ENCODE results near the gene PSMD14. TPM values are rescaled to one million over a fixed set of nuclear protein-coding genes. Genes with fewer than 3 reads are reported as not detected.
"Not testable (repeated sequence)": the region's sequence is repeated elsewhere in the genome, so short reads cannot be mapped to it uniquely, and the experiment has no call there.

PSMD14 gene
- polyA plus RNA-seq, 1 donor from 2014 or later = 136 TPM

GRCh38 chr2:161337247-161337646, 29.0 kb downstream of the PSMD14 start:
- Histone ChIP-seq H3K9ac (ENCODE audit: low read length) (no peak overlapping the region), H4K20me1 (ENCODE audit: insufficient read depth) (no peaks in the 10 kb centered on the region), H3K79me2 (replicated peaks; ENCODE audit: insufficient read depth, low read length) (peaks cover 5% of the 10 kb centered on the region), H3K36me3 (ENCODE audit: insufficient read depth, low read length) (no peaks in the 10 kb centered on the region), H2AFZ (ENCODE audit: low read depth, low read length) (no peak overlapping the region), H3K27me3 (ENCODE audit: insufficient read depth, low read depth, low read length) (no peaks in the 10 kb centered on the region), H3F3A (ENCODE audit: insufficient read depth, low read length, poor library complexity, severe bottlenecking) (no peaks in the 10 kb centered on the region), H3K4me2 (ENCODE audit: low read length) (no peak overlapping the region), H3K4me3 (ENCODE audit: low read length) (no peak overlapping the region), H3K27ac (ENCODE audit: low read length) (no peak overlapping the region), H3K9me2 (ENCODE audit: insufficient read depth, low read length) (no peaks in the 10 kb centered on the region), H3K9me3 (ENCODE audit: low read length) (no peaks in the 10 kb centered on the region)
- no peak for TF ChIP-seq POLR2AphosphoS5 (IDR thresholded peaks at IDR 0.05)
- TF ChIP-seq RAD21 (conservative IDR thresholded peaks at IDR 0.05) = no peak
- no peak for TF ChIP-seq EP300 (conservative IDR thresholded peaks at IDR 0.05; ENCODE audit: poor library complexity, severe bottlenecking)
- no peak for TF ChIP-seq MXI1 (conservative IDR thresholded peaks at IDR 0.05; ENCODE audit: poor library complexity, severe bottlenecking)
- TF ChIP-seq TAF1 (IDR thresholded peaks at IDR 0.05; ENCODE audit: low read depth) = no peak
- no peak for TF ChIP-seq EZH2 (IDR thresholded peaks at IDR 0.05; ENCODE audit: borderline replicate concordance, insufficient read depth, low read length, poor library complexity, severe bottlenecking)
- no peak for TF ChIP-seq SMC3 (conservative IDR thresholded peaks at IDR 0.05; ENCODE audit: poor library complexity)
- TF ChIP-seq REST (IDR thresholded peaks at IDR 0.05; ENCODE audit: borderline replicate concordance) = no peak
- TF ChIP-seq CTCF (IDR thresholded peaks at IDR 0.05; ENCODE audit: poor library complexity, severe bottlenecking) = no peak

- H3K27ac ChIP-seq (ENCODE audit: low read length); H3K4me3 ChIP-seq (ENCODE audit: low read length); H3K4me2 ChIP-seq (ENCODE audit: low read length); H3K9me3 ChIP-seq (ENCODE audit: low read length); H4K20me1 ChIP-seq (ENCODE audit: insufficient read depth); H3K27me3 ChIP-seq (ENCODE audit: insufficient read depth, low read depth, low read length); H3K36me3 ChIP-seq (ENCODE audit: insufficient read depth, low read length); H3K9me2 ChIP-seq (ENCODE audit: insufficient read depth, low read length); H3K9ac ChIP-seq (ENCODE audit: low read length); H2AFZ ChIP-seq (ENCODE audit: low read depth, low read length); H3F3A ChIP-seq (ENCODE audit: insufficient read depth, low read length, poor library complexity, severe bottlenecking): not testable (repeated sequence)
- peaks cover 12% of the 10 kb centered on the region for H3K79me2 ChIP-seq (replicated peaks; ENCODE audit: insufficient read depth, low read length)
Observed at GRCh38 chr2:161339532-161339931, 31.3 kb downstream of the PSMD14 start.

- H3K9ac ChIP-seq (ENCODE audit: low read length); H3K9me3 ChIP-seq (ENCODE audit: low read length); H3K4me2 ChIP-seq (ENCODE audit: low read length); H3K27me3 ChIP-seq (ENCODE audit: insufficient read depth, low read depth, low read length); H3K36me3 ChIP-seq (ENCODE audit: insufficient read depth, low read length); H2AFZ ChIP-seq (ENCODE audit: low read depth, low read length); H4K20me1 ChIP-seq (ENCODE audit: insufficient read depth); H3K27ac ChIP-seq (ENCODE audit: low read length); H3F3A ChIP-seq (ENCODE audit: insufficient read depth, low read length, poor library complexity, severe bottlenecking); H3K4me3 ChIP-seq (ENCODE audit: low read length); H3K9me2 ChIP-seq (ENCODE audit: insufficient read depth, low read length): not testable (repeated sequence)
- H3K79me2 ChIP-seq (replicated peaks; ENCODE audit: insufficient read depth, low read length) = peaks cover 15% of the 10 kb centered on the region
Observed at GRCh38 chr2:161340930-161341413, 32.7 kb downstream of the PSMD14 start.

All from neural cell (in vitro differentiated cells).